ENCODE results near the gene FAM171A1.

The FAM171A1 gene

DNA sequence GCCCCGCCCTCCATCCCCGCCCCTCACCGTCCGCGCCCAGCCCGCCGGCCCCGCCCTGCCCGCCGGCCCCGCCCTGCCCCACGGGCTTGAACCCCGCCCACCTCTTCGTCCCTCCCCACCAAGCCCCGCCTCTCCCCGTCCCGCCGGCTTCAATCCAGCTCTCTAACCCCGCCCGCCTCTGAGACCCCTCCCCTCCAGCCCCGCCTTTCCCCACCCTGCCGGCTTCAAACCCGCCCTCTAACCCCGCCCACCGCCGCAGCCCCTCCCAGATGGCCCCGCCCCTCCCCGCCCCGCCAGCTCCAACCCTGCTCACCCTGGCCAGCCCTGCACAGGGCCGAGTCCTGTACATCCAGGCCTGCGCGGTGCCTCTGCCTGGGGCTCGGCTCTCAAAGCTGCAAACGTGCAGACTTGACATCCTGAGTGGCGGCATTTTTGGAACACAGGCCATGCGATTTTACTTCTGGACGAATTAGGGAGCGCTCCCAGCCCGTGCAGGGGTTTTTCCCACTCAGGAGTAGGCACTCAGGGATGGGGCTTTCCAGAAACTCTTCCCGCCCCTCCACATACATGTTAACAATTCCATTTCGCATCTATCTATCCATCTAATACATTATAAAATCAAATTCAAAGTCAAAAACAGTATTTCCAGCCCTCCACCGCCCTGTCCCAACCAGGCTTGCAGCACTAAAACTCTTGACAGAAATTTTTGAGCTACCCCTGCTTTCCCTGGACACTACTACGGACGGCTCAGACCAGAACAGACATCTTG, 202.1 kb downstream of the FAM171A1 start:
- peak; percentile 88 for DNase-seq (ENCODE audit: low spot score)

DNA sequence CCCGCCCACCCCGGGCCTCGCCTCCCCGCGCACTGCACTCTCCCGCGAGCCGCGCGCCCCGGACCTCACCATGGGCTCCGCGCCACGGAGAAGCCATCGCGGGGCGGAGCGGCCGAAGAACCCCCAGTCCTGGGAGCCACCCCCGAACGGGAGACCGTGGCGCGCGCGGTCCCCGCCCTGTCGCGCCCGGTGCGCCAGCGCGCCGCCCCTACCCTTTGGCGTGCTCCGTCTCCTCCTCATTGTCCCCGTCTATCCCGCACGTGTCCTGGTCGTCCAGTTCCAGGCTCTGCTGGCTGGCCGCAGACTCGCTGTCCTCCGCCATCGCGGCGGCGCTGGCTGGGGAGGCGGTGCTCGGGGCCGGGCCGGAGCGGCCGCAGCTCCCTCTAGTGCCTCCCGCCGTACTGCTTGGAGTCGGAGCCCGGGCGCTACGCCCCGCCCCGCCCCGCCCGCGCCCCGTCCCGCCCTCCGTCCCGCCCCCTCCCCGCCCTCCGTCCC, 202.8 kb downstream of the FAM171A1 start, which contains the start of gene NMT2:
Gene NMT2, minus strand, starts transcription at position 403 of the 495 bp plus-strand sequence. Its CDS starts 81 bp downstream, at position 322.
- DNase-seq (ENCODE audit: low spot score), result peak; percentile 84

DNA sequence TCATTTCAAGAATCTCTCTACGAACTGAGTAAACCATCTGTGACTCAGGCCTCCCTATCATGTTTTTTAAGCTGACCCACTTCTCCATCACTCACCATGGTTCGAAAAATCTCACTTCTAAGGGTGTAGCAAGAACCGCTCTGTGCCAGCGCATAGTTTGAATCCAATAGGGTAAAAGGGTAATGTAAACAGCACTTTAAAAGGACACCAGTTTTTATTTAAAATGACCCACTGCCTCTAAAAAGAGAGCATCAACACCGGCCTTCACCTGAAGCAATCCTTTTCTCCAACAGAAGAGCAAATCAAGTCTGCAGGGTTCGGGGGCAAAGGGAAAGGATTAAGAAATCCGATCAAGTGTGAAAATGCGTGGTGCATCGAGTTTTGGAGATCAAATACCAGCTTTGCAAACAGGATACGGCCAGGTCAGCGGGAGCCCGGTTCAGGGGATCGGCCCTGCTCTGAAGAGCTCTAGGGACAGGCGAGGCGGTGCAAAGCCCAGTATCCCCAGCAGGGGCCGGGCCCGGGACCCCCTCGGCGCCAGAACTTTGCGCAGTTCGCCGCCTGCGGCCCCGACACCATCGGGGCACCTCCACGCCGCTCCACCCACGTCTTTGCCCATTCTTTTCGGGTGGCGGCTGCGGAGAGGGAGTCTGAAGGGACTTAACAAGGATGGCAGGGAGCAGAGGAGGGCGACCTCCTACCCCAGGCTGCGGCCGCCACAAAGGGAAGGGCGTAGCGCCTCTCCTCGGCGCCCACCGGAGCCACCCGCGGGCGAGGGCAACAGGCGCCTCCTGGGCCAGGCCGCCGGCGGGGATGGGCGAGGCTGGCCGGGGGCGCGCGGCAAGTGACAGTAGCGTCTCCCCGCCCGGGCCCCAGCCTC, 203.4 kb downstream of the FAM171A1 start:
- DNase-seq (ENCODE audit: low spot score), result no peak

DNA sequence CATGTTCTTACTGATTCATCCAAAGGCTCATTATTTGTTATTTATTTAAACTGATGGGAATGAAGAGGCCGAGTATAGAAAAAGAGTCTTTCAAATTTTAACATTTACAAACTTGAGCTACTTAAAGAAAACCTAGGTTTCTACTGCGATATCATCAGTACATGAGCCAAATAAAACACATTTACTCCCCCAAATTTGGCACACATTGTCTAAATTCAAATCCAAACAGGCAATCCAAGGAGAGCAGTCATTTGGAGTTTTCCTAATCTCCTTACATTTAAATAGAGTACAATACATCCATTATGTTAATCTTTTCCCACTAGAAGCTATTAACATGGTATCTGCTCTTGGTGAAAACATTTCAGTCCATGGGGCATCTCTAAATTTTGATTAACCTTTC, 204.8 kb downstream of the FAM171A1 start:
- DNase-seq (ENCODE audit: low spot score), result no peak

DNA sequence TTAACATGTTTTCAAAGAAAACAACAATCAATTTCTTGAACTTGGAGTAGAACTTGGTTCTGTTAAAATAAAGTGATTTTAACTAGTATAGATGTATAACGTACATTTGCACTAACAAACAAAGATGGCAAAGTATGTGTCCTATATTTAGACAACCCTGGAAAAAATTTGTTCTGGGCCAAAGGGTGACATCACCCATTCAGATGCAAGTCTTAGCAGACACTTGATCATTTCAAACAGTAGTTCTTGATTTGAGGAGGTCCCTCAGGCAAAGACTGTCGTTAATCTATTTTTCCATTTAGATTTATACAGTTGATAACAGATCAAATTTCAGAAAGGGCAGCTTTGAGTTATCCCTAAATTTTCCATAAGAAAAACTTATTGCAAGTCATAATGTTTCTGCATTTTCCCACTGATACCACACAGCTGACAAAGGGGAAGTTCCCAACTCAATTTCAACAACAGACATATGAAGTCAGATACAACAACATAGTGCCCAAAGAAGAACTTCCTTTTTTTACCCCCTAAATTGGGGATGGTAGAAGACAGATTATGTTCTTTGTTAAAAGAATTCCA, 207.7 kb downstream of the FAM171A1 start:
- no peak for DNase-seq (ENCODE audit: low spot score)
